Measurements from ENCODE around the gene RIC1.
"Not testable (repeated sequence)": the region's sequence is repeated elsewhere in the genome, so short reads cannot be mapped to it uniquely, and the experiment has no call there.

RIC1 gene

DNA sequence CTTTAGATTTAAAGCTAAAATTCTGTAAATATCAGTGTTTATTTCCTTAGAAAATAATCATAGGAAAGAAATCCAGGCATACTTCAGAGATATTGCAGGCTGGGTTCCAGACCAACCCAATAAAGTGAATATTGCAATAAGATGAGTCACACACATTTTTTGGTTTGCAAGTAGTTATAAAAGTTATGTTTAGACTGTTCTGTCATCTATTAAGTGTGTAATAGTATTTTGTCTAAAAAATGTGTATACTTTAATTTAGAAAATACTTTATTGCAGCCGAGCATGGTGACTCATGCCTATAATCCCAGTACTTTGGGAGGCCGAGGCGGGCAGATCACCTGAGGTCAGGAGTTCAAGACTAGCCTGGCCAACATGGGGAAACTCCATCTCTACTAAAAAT lies 6.9 kb upstream of the RIC1 start:
- FAIRE-seq = peak; percentile 73

DNA sequence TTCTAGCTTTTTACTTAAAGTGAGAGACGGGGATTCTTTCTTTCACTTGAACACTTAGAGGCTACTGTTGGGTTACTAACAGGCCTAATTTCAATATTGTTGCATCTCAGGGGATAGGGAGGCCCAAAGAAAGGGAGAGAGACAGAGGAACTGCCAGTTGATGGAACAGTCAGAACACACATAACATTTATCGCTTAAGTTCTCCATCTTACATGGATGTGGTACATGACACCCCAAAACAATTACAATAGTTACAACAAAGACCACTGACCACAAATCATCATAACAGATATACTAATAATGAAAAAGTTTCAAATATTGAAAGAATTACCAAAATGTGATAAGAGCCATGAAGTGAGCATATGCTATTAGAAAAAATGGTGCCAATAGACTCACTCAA lies 4.3 kb upstream of the RIC1 start:
- FAIRE-seq = no peak

DNA sequence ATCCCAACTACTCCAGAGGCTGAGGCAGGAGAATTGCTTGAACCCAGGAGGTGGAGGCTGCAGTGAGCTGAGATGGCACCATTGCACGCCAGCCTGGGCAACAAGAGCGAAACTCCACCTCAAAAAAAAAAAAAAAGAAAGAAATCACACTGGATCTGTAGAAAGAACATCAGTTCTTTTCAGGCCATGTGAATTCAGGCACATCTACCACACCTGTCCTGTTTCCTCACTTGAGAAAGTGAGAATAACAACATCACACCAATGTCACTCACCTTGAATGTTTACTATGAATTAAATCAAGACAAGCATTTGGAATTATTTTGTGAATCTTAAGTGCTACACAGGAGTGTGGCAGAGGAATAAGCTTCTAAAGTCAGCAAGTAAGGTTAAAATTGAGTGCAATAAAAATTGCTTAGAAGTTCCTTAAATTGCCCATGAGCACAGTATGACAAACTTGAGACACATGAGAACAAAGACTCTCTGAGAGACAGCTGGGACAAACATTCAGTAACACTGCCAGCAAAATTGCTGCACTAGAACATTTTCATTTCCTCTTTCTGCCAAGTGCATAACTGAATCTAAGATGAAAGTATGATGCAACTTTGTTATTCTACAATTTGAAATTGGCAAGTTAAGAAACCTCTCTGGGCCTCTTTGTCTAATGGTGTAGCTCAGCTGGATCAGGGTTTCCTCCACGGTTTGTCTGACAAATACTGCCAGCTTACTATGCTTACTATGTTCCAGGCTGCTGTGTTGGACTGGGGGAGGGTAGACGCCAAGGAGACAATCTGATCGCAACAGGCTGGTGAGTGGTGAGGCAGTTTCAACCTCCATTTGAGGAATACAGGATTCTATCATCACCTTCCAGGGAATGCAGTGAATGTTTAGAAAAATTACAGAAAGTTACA lies 1.9 kb upstream of the RIC1 start:
- no peak for FAIRE-seq

DNA sequence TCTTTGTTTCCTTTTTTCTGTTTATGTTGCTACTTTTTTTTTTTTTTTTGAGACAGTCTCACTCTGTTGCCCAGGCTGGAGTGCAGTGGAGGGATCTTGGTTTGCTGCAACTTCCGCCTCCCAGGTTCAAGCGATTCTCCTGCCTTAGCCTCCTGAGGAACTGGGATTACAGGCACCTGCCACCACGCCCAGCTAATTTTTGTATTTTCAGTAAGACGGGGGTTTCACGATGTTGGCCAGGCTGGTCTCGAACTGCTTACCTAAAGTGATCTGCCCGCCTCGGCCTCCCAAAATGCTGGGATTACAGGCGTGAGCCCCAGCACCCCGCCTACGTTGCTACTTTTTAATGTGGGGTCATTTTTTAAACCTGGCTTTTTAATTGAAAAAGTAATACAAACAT lies 1.2 kb upstream of the RIC1 start:
- FAIRE-seq = not testable (repeated sequence)

DNA sequence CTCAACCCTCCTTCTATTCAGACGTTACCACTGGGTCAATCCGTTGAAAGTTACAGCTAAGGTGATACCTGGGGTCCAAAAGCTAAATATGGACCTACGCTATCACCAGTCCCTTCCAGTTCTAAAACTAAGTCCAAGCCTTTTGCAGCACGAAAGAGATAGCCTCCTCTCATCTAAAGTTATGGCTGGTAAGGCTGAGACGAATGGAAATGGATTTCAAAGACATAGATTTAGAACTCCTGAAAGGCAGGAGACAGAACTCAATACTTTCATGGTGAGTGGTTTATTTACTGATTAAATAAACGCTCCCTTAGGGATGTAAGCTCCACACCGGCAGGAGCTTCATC lies 751 bp upstream of the RIC1 start:
- no peak for FAIRE-seq

DNA sequence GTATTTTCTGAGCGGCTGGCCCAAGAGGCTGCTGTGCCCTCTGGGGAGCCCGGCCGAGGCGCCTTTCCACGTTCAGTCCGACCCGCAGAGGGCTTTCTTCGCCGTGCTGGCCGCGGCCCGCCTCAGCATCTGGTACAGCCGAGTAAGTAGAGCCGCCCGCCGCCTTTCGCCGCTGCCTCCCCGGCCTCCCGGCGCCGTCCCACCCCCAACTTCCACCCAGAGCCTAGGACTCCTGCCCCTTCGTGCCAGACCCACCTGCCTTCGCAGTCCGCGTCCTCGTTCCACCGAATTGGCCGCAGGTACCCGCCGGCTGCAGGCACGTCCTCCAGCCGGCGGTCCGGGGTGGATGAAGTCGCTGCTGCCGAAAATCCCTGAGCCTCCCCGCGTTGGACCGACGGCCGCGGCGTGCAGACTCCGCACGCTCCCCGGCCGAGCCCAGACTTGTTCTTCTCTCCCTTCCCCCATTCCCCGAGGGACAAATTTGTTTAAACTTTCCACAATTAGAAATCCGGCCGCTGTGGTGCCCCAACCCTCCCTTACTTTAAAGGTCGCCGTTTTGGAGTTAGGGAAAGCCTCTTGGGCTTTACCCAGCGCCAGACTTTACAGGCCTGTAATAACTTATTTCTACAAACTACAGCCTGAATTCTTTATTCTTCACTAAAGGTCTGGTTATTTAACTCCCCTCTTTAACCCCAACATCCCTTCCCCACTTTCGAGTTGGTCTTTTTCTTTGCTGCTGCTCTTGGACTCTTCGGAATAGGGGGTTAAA lies 589 bp downstream of the RIC1 start:
- FAIRE-seq = no peak

DNA sequence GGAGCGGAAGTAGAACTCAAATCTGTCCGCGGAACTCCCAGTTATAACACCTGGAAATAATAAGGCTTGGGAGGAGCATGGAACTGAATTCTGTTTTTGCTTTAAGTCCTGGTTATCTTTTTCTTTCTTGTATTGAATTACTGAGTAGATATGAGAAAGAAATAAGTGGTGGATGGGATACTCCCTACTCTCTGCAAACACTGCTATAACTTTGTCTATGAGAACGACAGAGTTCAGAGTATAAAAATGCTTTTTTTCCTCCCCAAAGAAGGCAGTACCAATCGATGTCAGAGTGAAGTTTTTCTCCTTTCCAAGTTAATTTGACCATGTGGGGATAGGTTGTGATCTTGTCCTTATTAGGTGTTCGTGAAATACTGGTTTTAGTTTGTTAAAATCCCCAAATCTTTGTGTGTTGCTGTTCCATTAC lies 1.2 kb downstream of the RIC1 start:
- FAIRE-seq = no peak

DNA sequence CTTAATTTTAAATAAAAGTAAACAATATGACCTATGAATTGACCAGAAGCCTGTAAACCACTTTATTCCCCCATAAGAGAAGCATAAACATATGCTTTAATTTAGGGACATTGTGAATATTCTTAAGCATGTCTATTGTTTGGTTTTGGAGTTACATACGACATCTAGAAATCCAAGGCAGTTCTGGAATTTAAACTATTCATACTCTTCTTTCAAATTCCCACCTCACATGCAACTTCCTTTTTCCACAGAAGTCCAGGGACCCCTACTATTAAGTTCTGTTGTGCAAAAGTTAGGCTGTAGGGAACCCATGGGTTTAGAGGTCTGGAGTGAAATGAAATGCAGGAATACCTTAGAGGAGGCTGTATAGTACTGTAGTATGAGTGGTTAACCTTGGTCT lies 2.1 kb downstream of the RIC1 start:
- no peak for FAIRE-seq

DNA sequence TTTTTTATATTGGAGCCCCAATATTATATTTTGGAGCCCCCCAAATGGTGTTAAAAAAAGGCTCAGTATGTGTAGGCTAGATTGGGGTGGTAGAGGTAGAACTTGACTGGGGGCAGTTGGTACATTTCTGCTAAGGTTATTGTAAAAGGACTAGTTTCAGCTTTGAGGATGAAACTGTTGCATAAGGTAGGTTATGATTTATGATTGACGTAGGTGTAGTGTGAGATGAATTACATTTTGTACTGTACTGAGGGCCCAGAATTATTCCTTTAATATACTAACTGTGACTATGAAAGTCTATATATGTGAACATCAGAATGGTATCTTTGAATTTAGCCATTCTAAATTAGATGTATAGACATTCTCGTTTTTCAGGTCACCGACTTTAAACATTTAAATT lies 3.6 kb downstream of the RIC1 start:
- no peak for FAIRE-seq

DNA sequence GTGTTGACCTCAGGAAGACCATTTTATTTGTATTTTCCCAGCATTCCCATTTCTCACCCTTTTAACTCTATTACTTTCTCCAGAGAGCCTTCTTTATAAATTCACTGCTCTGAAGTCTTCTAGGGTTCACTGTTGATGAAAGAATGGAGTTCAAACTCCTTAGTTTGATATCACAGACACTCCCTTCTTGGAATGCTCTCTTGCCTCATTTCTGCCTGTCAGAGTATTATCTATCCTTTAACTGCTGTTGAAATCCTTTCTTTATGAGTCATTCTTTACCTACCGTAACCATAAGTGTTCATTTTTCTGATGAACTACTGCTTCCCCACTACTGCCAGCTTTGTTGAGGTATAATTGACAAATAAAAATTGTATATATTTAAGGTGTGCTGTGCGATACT lies 4.3 kb downstream of the RIC1 start:
- no peak for FAIRE-seq

DNA sequence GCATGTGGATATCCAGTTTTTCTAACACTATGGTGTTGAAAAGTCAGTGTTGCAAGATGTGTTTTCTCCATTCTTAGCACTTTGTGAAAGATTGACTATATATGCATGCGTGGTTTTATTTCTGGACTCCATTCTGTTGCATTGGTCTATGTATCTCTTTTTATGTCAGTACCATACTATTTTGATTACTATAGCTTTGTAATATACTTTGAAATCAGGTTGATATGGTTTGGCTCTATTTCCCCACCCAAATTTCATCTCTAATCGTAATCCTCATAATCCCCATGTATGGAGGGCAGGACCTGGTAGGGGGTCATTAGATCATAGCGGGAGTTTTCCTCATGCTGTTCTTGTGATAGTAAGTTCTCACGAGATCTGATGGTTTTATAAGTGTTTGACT lies 6.5 kb downstream of the RIC1 start:
- no peak for FAIRE-seq

DNA sequence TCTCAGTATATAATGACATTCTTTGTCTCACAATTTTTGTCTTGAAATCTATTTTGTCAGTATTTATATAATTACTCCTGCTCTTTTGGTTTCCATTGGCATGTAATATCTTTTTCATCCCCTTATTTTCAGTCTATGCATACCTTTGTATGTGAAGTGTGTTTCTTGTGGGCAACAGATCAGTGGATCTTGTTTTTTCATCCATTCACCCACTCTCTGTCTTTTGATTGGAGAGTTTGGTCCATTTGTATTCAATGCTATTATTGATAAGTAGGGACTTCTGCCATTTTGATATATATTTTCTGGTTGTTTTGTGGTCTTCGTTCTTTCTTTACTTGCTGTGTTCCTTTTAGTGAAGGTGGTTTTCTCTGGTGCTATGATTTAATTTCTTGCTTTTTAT lies 10.9 kb downstream of the RIC1 start:
- FAIRE-seq = no peak

DNA sequence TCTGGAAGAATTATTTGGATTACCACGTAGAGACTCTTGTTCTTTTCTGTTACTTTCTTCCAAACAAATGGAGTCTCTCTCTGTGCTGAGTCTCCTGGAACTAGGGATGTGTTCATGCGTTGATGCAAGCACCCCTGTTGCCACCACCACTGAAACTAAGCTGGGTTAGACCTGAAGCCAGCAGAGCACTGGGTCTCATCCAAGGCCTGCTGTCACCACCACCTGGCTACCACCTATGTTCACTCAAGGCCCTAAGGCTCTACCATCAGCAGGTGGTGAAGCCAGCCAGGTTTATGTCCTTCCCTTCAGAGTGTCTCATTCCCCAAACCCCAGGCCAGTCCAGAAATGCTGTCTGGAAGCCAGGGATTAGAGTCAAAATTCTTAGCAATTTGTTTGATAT lies 13.3 kb downstream of the RIC1 start:
- no peak for FAIRE-seq

DNA sequence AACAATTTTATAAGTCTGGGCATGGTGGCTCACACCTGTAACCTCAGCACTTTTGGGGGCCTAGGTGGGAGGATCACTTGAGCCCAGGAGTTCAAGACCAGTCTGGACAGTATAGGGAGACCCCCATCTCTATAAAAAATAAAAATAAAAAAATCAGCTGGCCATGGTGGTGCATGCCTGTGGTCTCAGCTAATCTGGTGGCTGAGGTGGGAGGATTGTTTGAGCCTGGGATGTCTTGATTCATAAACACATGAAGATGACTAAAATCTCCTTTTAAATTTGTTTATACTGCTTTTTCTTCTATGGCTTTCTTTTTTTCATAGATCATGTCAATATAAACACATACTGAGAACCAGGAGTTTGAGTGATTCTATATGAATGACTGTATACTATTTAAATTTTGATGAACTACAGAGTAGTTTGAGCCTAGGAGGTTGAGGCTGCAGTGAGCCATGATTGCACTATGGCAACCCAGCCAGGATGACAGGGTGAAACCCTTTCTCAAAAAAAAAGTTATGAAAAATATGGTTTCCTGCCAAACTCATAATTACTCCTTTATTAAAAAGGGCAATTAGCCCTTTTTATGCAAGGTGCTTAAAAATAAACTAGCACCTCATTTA lies 14.2 kb downstream of the RIC1 start:
- no peak for FAIRE-seq

DNA sequence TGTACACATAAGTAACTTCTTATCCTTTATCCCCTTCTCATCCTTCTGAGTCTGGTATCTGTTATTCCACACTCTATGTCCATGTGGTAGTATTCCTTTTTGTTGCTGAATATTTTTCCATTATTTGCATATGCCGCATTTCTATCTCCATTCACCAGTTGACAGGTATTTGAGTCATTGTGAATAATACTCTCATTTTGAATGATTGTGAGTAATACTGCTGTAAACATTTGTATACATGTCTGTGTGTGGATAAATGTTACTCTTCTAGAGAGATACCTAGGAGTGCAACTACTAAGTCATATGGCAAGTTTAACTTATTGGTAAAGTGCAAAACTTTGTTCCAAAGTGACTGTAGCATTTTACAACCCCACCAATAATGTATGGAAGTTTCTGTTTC lies 15.6 kb downstream of the RIC1 start:
- FAIRE-seq = no peak

DNA sequence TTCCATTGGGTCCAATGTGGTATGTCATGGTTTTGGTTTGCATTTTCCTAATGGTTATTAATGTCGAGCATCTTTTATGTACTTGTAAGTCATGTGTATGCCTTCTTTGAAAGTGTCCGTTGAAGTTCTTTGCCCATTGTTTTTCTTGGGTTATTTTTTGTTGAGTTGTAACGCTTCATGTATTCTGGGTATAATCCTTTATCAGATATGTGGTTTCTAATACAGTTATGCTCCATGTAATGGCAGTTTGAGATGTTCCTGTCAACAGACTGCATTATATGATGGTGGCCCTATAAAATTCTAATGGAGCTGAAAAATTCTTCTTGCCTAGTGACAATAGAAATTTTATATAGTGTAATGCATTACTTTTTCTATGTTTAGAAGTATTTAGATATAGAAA lies 17.2 kb downstream of the RIC1 start:
- FAIRE-seq = no peak

DNA sequence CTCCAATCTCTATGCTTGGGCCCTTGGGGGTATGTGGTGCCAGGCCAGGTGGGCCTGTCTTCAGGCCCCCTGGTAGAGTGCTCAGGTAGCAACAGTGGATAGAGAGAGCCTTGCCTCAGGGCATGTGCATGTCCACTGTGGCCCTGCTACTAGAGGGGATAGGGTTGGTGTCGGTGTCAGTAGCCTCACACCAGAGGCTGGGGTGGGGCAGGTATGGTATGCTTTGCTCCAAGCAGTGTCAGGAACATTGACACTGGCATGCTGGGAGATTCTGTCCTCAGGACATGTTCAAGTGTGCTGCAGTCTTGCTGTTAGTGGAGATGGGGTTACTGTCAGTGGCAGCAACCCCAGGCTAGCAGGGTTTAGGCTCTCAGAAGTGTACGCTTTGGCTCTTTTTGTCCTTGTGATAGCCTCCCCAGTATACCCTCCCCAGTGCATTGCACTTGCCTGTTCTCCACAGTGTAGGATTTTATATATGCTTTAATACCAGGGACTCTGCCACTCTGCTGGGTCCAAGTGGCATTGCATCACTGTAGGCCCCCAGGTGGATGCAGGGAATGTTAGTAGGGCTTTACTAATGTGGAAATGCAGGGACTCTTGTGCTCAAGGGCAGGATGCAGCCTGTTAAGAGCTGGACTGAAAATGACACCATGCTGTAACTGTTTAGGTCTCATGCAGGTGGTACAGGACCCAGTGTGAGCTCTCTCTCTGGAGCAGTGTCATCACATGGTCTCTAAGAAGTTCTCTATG lies 21.6 kb downstream of the RIC1 start:
- no peak for FAIRE-seq

DNA sequence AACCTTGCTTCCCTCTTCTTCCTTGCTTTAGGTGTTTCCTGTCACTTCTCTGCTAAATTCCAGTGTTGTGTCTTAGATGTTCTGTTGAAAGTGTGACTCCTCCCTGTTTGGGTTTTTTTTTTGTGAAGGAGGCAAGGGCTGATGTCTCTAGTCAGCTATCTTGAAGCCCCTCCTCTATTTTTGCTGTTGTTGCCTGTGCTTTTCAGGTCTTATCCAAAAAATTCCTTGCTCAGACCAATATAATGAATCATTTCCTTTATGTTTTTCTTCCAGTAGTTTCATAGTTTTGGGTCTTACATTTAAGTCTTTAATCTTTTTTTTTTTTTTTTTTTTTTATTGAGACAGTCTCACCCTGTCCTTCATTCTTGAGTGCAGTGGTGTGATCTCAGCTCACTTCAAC lies 22.3 kb downstream of the RIC1 start:
- FAIRE-seq = no peak

DNA sequence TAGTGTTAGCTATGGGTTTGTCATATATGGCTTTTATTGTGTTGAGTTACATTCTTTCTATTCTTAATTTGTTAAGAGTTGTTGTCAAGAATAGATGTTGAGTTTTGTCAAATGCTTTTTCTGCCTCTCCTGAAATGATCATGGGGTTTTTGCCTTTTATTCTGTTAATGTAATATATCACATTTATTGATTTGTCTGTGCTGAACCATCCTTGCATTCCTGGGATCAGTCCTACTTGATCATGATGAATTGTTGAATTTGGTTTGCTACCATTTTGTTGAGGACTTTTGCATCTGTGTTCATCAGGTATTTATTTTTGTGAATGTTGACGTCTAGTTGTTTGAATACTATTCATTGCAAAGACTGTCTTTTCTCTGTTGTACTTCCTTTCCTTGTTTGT lies 23.9 kb downstream of the RIC1 start:
- FAIRE-seq = no peak

DNA sequence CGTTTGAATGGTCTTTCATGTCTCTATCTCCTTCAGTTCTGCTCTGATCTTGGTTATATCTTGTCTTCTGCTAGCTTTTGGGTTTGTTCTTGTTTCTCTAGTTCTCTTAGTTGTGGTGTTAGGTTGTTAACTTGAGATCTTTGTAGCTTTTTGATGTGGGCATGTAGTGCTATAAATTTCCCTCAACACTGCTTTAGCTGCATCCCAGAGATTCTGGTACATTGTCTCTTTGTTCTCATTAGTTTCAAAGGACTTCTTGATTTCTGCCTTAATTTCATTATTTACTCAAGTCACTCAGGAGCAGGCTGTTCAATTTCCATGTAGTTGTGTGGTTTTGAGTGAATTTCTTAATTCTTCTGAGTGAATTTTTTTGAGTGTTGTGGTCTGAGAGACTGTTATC lies 33.9 kb downstream of the RIC1 start:
- not testable (repeated sequence) for FAIRE-seq

DNA sequence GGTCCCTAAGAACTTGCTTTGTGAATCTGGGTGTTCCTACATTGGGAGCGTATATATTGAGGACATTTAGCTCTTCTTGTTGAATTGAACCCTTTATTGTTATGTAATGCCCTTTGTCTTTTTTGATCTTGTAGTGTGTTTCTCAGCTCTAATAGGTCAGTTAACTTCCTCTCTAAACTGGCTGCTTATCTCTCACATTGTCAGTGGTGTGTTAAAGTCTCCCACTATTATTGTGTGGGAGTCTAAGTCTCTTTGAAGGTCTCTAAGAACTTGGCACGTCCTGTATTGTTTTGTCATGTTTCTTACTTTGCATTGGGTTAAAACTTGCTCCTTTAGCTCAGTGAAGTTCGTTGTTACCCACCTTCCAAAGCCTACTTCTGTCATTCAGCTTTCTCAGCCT lies 36.2 kb downstream of the RIC1 start:
- no peak for FAIRE-seq

DNA sequence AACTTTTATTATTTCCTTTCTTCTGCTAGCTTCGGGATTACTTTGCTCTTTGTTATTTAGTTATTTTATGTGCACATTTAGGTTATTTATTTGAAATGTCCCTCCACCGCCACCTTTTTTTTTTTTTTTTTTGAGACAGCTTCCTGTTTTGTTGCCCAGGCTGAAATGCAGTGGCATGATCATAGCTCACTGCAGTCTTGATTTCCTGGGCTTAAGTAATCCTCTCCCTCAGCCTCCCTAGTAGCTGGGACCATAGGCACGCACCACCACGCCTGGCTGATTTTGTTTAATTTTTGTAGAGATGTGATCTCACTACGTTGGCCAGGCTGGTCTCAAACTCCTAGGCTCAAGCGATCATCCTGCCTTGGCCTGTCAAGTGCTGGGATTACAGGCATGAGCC lies 38.5 kb downstream of the RIC1 start:
- no peak for FAIRE-seq

DNA sequence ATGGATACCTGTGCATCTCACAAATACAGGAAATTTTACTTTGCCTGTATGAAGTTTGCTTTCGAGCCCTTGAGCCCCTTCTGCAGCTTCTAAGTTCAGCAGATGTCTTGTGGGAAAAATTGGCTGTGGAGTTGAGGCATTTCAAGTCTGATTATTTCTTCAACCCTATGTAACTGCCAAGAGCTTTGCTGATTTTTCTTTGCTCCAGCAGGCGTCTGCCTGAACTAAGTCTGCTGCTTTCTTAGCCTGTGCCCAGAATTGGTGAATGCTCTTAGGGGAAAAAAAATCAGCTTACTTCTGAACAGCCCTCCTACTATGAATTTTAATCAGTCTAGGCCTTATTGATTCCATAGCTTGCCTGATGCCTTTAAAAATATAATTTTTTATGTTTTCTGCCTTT lies 41.2 kb downstream of the RIC1 start:
- no peak for FAIRE-seq

All from endometrium (tissue), 2 donors.